ENCODE results near the gene ADGRF3.
"Not testable (repeated sequence)": the region's sequence is repeated elsewhere in the genome, so short reads cannot be mapped to it uniquely, and the experiment has no call there.

Gene ADGRF3

DNA sequence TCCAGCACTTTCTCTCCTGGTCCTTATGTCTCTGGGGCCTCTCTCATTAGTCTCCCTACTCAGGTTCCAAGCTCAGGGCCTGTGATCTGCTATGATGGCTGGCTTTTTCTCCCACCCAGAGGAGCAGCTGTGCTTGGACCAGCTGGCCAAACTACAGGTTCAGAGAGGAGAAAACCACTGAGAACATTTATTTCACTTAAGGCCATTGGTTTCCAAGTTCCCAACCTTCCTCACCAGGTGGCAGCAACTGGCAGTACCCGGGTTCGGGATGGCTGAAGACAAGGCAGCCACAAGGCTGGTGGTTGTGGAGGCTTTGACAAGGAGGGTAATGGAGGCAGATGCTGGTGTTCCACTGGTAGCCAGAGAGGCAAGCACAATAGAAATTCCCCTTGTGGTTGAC is 30.5 kb downstream of the ADGRF3 start:
- Histone ChIP-seq H3K27me3 (ENCODE audit: insufficient read depth, low read length) (no peaks in the 10 kb centered on the region), H3K36me3 (ENCODE audit: insufficient read depth, low read depth, low read length) (no peaks in the 10 kb centered on the region), H3K9ac (ENCODE audit: low read depth, low read length) (no peak overlapping the region), H3K9me3 (ENCODE audit: insufficient read depth, low read depth, low read length) (no peaks in the 10 kb centered on the region), H3K4me1 (ENCODE audit: insufficient read depth, low read length) (peaks cover 4% of the 10 kb centered on the region; the same call in 1 of the 2 replicates), H3K4me3 (ENCODE audit: low read length) (no peak overlapping the region), H3K27ac (ENCODE audit: low read length) (no peak overlapping the region)

DNA sequence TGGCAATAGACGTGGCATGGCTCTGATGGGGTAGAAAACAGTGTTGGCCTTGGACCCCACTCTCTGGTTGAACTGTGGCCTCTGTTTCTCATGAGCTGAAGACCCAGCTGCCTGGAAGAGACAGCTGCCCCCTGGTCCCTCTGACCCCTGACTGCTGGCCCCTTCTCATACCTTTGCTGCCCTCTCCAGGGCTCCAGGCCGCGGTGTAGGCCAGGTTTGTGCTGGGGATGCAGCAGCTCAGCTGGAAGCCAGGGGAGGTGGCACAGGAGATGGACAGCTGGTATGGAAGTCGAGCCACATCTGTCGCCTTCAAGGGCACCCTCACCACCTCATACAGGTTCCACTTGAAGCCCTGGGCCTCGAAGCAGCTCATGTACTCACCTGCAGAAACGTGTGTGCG is 32.3 kb downstream of the ADGRF3 start:
- H3K36me3 ChIP-seq (ENCODE audit: insufficient read depth, low read depth, low read length) = no peaks in the 10 kb centered on the region
- H3K4me1 ChIP-seq (ENCODE audit: insufficient read depth, low read length) = peaks cover 4% of the 10 kb centered on the region; the same call in 1 of the 2 replicates
- no peaks in the 10 kb centered on the region for H3K9me3 ChIP-seq (ENCODE audit: insufficient read depth, low read depth, low read length)
- H3K9ac ChIP-seq (ENCODE audit: low read depth, low read length) = no peak overlapping the region
- no peak overlapping the region for H3K27ac ChIP-seq (ENCODE audit: low read length)
- H3K27me3 ChIP-seq (ENCODE audit: insufficient read depth, low read length) = no peaks in the 10 kb centered on the region
- no peak overlapping the region for H3K4me3 ChIP-seq (ENCODE audit: low read length)

DNA sequence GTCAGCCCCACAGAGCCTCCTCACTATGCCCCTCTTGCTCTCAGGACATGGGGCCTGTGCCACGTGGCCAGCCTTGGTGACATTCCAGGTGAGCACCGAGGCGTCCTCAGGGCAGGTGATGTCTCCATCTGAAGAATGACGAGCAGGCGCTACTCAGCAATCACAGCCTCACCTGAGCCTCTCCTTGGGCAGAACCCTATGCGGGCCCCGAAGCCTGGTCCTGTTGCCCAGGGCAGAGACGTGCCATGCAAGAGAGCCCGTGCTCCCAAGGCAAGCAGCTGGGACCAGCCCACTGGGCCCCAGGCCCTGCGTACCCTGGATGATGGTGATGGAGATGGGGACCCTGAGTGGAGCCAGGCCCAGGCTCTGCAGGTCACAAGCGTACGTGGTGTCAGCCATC is 33.1 kb downstream of the ADGRF3 start:
- H3K4me1 ChIP-seq (ENCODE audit: insufficient read depth, low read length) = peaks cover under 1% of the 10 kb centered on the region; the same call in 1 of the 2 replicates
- no peak overlapping the region for H3K9ac ChIP-seq (ENCODE audit: low read depth, low read length)
- H3K4me3 ChIP-seq (ENCODE audit: low read length) = no peak overlapping the region
- H3K27ac ChIP-seq (ENCODE audit: low read length) = no peak overlapping the region
- H3K9me3 ChIP-seq (ENCODE audit: insufficient read depth, low read depth, low read length) = no peaks in the 10 kb centered on the region
- no peaks in the 10 kb centered on the region for H3K27me3 ChIP-seq (ENCODE audit: insufficient read depth, low read length)
- H3K36me3 ChIP-seq (ENCODE audit: insufficient read depth, low read depth, low read length) = no peaks in the 10 kb centered on the region

DNA sequence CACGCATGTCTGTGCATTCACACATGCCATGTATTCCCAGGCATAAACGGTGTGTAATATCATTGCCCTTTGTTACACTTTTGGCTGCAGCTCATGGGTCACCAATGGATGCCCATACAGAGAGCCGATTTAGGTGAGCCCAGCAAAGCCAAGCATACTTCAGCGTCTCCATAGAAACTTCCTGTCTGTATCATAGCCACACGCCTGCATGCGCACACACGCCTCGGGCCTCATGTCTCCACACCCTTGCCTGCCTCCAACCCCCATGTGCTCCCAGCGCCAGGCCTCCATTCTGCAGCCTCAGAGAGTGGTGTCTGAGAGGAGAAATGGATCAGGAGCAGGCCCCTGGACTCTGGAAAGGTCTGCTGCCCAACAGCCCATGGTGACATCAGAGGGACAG is 34.1 kb downstream of the ADGRF3 start:
- Histone ChIP-seq H3K27ac (ENCODE audit: low read length) (no peak overlapping the region), H3K4me3 (ENCODE audit: low read length) (no peak overlapping the region), H3K4me1 (ENCODE audit: insufficient read depth, low read length) (no peaks in the 10 kb centered on the region), H3K9me3 (ENCODE audit: insufficient read depth, low read depth, low read length) (no peaks in the 10 kb centered on the region), H3K27me3 (ENCODE audit: insufficient read depth, low read length) (no peaks in the 10 kb centered on the region), H3K9ac (ENCODE audit: low read depth, low read length) (no peak overlapping the region), H3K36me3 (ENCODE audit: insufficient read depth, low read depth, low read length) (no peaks in the 10 kb centered on the region)

DNA sequence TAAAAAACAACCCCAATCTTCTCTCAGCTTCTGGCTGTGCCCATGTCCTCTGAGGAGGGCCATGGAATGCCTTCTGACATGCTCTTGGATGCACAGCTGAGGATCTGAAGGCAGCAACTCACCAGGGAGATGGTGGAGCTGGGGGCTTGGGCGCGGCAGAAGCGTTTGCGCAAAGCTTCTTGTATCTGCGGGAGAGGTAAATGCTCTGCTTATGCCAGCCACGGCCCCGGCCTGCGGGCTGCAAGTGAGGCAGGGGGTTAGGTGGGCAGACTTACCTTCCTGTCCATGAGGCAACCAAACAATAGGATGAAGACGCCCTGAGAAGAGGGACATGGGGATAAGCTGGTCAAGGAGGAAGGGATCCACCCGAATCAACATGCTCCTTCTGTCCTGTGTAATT is 36.7 kb downstream of the ADGRF3 start:
- no peak overlapping the region for H3K4me3 ChIP-seq (ENCODE audit: low read length)
- no peak overlapping the region for H3K27ac ChIP-seq (ENCODE audit: low read length)
- no peaks in the 10 kb centered on the region for H3K4me1 ChIP-seq (ENCODE audit: insufficient read depth, low read length)
- no peaks in the 10 kb centered on the region for H3K36me3 ChIP-seq (ENCODE audit: insufficient read depth, low read depth, low read length)
- H3K9ac ChIP-seq (ENCODE audit: low read depth, low read length) = no peak overlapping the region
- no peaks in the 10 kb centered on the region for H3K27me3 ChIP-seq (ENCODE audit: insufficient read depth, low read length)
- H3K9me3 ChIP-seq (ENCODE audit: insufficient read depth, low read depth, low read length) = no peaks in the 10 kb centered on the region

DNA sequence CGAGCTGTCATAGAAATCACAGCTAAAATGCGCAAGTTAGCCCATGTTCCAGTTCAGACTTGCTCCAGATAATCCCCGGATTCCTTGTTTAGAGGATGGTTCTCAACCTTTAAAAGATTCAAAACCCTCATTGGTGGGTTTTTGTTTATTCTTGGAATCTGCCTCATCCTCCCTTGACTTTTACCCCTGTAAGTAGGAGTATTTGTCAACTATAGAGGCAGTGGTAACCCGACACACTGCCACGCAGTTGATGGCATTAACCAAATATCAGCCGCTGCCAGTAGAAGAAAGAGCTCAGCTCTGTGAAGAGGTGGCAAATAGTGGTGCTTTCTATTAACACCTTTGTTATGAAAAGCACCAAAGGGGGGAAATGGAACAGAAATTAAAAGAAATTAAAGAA is 41.0 kb downstream of the ADGRF3 start:
- Histone ChIP-seq H3K27me3 (ENCODE audit: insufficient read depth, low read length) (0 out of 2 replicates have a peak, but pooled peaks cover 8% of the 10 kb centered on the region), H3K27ac (ENCODE audit: low read length) (no peak overlapping the region), H3K9ac (ENCODE audit: low read depth, low read length) (no peak overlapping the region), H3K36me3 (ENCODE audit: insufficient read depth, low read depth, low read length) (no peaks in the 10 kb centered on the region), H3K9me3 (ENCODE audit: insufficient read depth, low read depth, low read length) (no peaks in the 10 kb centered on the region), H3K4me1 (ENCODE audit: insufficient read depth, low read length) (peaks cover 10% of the 10 kb centered on the region; the same call in 1 of the 2 replicates), H3K4me3 (ENCODE audit: low read length) (no peak overlapping the region)

DNA sequence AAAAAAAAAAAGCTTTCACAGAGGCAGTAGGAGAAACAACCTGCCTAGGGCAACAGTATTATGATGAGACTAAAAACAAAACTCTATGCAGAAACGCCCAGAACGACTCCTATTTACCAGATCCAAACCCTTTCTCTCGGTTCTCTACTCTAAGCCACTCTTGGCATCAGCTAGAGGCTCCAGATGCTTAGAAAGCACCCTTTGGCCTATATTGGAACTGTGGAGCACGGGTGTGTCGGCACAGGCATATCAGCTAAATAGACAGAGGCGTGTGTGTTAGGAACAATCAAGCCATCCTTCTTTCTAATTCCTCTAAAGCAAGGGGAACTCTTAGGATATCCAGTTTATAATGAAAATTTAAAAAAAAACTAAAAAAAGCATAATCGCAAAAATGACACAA is 41.5 kb downstream of the ADGRF3 start:
- H3K9ac ChIP-seq (ENCODE audit: low read depth, low read length); H3K27ac ChIP-seq (ENCODE audit: low read length); H3K9me3 ChIP-seq (ENCODE audit: insufficient read depth, low read depth, low read length); H3K36me3 ChIP-seq (ENCODE audit: insufficient read depth, low read depth, low read length); H3K4me3 ChIP-seq (ENCODE audit: low read length): not testable (repeated sequence)
- Histone ChIP-seq H3K27me3 (ENCODE audit: insufficient read depth, low read length) (0 out of 2 replicates have a peak, but pooled peaks cover 11% of the 10 kb centered on the region), H3K4me1 (ENCODE audit: insufficient read depth, low read length) (peaks cover 15% of the 10 kb centered on the region; the same call in 1 of the 2 replicates)

DNA sequence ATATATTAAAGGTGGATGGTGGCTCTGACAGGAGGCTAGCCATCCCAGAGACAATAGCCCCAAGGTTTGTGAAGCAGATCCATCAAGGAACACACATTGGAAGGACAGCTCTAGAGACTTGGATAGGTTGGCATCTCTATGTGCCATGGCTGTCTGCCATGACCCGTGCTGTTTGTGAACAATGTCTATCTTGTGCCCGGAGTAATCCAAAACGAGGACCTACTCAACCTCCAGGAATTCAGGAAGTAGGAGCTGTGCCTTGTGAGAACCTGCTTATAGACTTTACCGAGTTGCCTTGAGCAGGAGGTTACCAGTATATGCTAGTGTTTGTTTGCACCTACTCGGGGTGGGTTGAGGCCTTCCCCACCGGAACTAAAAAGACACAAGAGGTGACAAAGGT is 43.7 kb downstream of the ADGRF3 start:
- Histone ChIP-seq H3K9ac (ENCODE audit: low read depth, low read length) (no peak overlapping the region), H3K9me3 (ENCODE audit: insufficient read depth, low read depth, low read length) (no peaks in the 10 kb centered on the region), H3K27ac (ENCODE audit: low read length) (no peak overlapping the region), H3K36me3 (ENCODE audit: insufficient read depth, low read depth, low read length) (no peaks in the 10 kb centered on the region), H3K4me1 (ENCODE audit: insufficient read depth, low read length) (peaks cover 16% of the 10 kb centered on the region; the same call in 1 of the 2 replicates), H3K4me3 (ENCODE audit: low read length) (no peak overlapping the region), H3K27me3 (ENCODE audit: insufficient read depth, low read length) (peaks cover 29% of the 10 kb centered on the region)

DNA sequence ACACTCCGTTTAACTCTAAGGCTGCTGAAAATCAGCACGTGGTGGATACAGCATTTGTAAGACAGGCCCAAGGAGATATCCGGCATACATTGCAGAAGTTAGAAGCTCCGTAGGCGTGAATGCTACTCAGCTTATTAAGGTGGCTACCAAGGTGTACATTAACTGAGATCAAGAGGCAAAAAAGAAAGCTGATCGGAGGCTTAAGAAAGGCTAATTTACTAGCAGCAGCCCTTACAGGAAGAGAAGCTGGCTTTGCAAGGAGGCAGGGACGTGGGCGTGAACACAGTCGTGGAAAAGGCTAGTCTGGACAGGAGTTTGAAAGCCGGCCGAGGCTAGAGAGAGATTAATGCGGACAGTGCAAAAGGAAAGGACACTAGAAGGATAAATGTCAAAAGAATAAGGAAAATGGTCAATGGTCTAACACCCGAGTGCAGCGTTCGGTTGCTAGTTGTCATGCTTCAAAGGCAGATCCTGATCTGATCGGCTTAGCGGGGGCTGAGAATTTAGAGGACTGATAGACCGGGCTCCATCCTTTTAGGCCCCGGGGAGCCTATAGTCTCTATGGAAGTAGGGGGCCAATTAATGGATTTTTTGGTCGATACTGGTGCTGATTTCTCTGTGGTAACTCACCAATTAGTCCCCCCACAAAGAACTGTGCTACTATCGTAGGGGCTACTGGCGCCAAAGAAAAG is 46.2 kb downstream of the ADGRF3 start:
- Histone ChIP-seq H3K9ac (ENCODE audit: low read depth, low read length) (peak overlapping the region; percentile 71; the same call in 1 of the 2 replicates), H3K9me3 (ENCODE audit: insufficient read depth, low read depth, low read length) (no peaks in the 10 kb centered on the region), H3K27ac (ENCODE audit: low read length) (no peak overlapping the region), H3K27me3 (ENCODE audit: insufficient read depth, low read length) (peaks cover 40% of the 10 kb centered on the region), H3K4me3 (ENCODE audit: low read length) (peak overlapping the region; percentile 88), H3K4me1 (ENCODE audit: insufficient read depth, low read length) (peaks cover 19% of the 10 kb centered on the region; the same call in 1 of the 2 replicates), H3K36me3 (ENCODE audit: insufficient read depth, low read depth, low read length) (no peaks in the 10 kb centered on the region)

DNA sequence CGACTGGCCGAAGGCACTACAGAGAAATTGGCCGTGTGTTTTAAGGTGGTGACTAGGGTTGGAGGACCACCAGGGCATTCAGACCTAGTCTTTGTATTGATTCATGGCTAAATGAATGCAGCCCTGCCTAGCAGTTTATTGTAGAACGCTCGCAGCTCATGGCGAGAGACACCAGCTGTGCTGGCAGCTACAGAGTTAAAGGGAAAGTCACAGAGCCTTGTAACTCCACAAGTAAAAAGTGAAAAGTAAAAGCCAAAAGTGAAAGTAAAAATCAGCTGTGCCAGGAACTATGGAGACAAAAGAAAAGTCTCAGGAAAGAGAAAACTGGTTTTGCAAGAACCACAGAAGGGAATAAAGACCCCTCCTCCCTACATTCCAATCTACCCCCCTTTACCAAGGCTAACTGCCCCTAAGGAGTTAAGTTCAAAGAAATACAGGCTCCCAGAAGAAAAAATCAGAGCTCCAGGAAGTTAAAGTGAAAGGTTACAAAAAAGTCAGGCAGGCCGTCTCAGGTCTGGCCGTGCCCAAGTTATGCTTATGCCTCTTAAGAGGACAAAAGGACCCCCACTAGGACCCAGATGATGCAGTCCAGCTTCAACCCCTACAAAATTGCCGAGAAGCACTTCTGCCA is 47.0 kb downstream of the ADGRF3 start:
- H3K4me3 ChIP-seq (ENCODE audit: low read length) = peak overlapping the region; percentile 88
- H3K27me3 ChIP-seq (ENCODE audit: insufficient read depth, low read length) = peaks cover 40% of the 10 kb centered on the region
- no peaks in the 10 kb centered on the region for H3K36me3 ChIP-seq (ENCODE audit: insufficient read depth, low read depth, low read length)
- H3K9me3 ChIP-seq (ENCODE audit: insufficient read depth, low read depth, low read length) = no peaks in the 10 kb centered on the region
- peak overlapping the region; percentile 21 for H3K27ac ChIP-seq (ENCODE audit: low read length)
- H3K4me1 ChIP-seq (ENCODE audit: insufficient read depth, low read length) = peaks cover 19% of the 10 kb centered on the region; the same call in 1 of the 2 replicates
- peak overlapping the region; percentile 82 for H3K9ac ChIP-seq (ENCODE audit: low read depth, low read length)

DNA sequence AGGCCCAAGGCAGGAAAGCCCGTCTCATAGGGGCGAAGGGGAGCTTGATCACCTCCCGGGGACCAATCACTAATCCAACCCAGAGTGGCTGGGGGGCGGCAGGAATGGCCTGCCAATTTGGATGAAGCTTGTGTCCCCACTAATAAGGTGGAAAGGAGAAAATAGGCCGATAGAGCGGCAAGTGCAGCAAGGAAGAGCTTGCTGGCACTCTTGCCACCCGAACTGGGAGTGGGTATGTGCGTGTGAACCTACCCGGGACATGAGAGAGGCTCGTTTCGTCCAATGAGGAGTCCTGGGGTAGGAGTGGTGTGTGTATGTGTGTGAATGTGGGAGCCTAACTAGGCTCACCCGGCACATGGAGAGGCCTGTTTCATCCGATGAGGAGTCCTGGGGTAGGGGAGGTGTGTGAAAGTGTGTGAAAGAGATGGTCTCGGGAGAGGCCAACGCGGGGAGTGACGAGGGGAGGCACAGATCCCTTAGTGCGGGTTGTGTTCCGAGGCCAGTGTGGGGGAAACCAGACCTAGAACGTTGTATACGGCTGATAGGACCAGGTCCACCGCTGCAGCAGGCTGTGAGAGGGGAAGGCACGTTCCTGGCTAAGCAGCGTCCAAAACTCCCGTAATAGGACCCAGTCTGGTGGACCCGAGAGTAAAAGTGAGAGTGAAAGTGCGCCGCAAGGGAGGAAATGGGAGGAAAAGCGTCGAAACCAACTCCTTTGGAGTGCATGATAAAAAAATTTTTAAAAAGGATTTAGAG is 47.8 kb downstream of the ADGRF3 start:
- Histone ChIP-seq H3K4me1 (ENCODE audit: insufficient read depth, low read length) (peaks cover 19% of the 10 kb centered on the region; the same call in 1 of the 2 replicates), H3K9ac (ENCODE audit: low read depth, low read length) (peak overlapping the region; percentile 82), H3K27ac (ENCODE audit: low read length) (peak overlapping the region; percentile 21), H3K4me3 (ENCODE audit: low read length) (peak overlapping the region; percentile 88), H3K36me3 (ENCODE audit: insufficient read depth, low read depth, low read length) (no peaks in the 10 kb centered on the region), H3K9me3 (ENCODE audit: insufficient read depth, low read depth, low read length) (no peaks in the 10 kb centered on the region), H3K27me3 (ENCODE audit: insufficient read depth, low read length) (peaks cover 40% of the 10 kb centered on the region)
